Heart right ventricle (tissue), 16 donors: Measurements from ENCODE around the gene COL1A2. TPM values are rescaled to one million over a fixed set of nuclear protein-coding genes. Genes with fewer than 3 reads are reported as not detected.

Experiments used
- ATAC-seq, 8 donors: fragments of 200-7000 bp; cut with Tn5 transposase; one replicate each; pipeline ENCODE4 v1.9.1; 2020; ENCODE audit warnings: mild to moderate bottlenecking in 8 of 8, moderate library complexity in 8 of 8, moderate number of reproducible peaks in 1 of 8
- DNase-seq, 2 donors: peaks; one replicate each; pipeline ENCODE4 v3.0.0-alpha.2; 2020
- H3K27ac ChIP-seq, 10 donors: fragments of 200-600 bp; sonication (generic) in 2 of 10; one replicate each; pipeline versions ENCODE4 v1.5.0 to v1.8.0; 2020 to 2022; ENCODE audit warnings: mild to moderate bottlenecking in 3 of 10
- H3K27me3 ChIP-seq, 7 donors: fragments of 200-600 bp; one replicate each; pipeline ENCODE4 v1.8.0; 2021 to 2022; ENCODE audit warnings: mild to moderate bottlenecking in 2 of 7
- H3K36me3 ChIP-seq, 9 donors: fragments of 200-600 bp; sonication (generic) in 1 of 9; one replicate each; pipeline versions ENCODE4 v1.5.0 to v1.8.0; 2020 to 2022; ENCODE audit warnings: mild to moderate bottlenecking in 2 of 9
- H3K4me1 ChIP-seq, 9 donors: fragments of 200-600 bp; sonication (generic) in 1 of 9; one replicate each; pipeline versions ENCODE4 v1.5.0 to v1.8.0; 2020 to 2022; ENCODE audit warnings: mild to moderate bottlenecking in 4 of 9
- H3K4me3 ChIP-seq, 10 donors: fragments of 200-600 bp; sonication (generic) in 2 of 10; one replicate each; pipeline versions ENCODE4 v1.5.0 to v1.8.0; 2020 to 2022; ENCODE audit warnings: mild to moderate bottlenecking in 7 of 10, moderate library complexity in 2 of 10
- H3K9me3 ChIP-seq, 11 donors: fragments of 200-600 bp in 10 of 11; sonication (generic) in 2 of 11; one replicate each; pipeline versions ENCODE4 v1.5.0 to v1.8.0; 2013 to 2022; ENCODE audit warnings: mild to moderate bottlenecking in 2 of 11, control low read depth in 1 of 11, moderate library complexity in 1 of 11
- WGBS, 2 donors: extraction: QIAGEN DNeasy Blood & Tissue Kit; methylation state at CpG; one replicate each; pipeline ENCODE4 v1.1.7; 2013; ENCODE audit warnings: inconsistent platforms in 1 of 2; 5-methylcytosine and 5-hydroxymethylcytosine counted together
- intact Hi-C, 10 donors: fragments of 100-400 bp; cut with DNase I; formaldehyde crosslinking; loops; one replicate each; pipeline versions ENCODE4 v1.11.1 to v1.14.2; 2022
- polyA plus RNA-seq, 2 donors: library from polyadenylated mRNA; stranded (reverse); fragments of 200-250 nt; gene quantifications; one replicate each; pipeline ENCODE4 v1.2.3, GENCODE V29; 2013
- total RNA-seq, 10 donors: library from RNA; stranded (reverse); fragmentation: NEBNext Ultra II Directional in 3 of 10; extraction: Animal tissue kit (Norgen Biotek cat#: 25700) in 3 of 10; gene quantifications; one replicate each; pipeline versions ENCODE4 v1.2.1 to v1.2.4, GENCODE V29; 2021 to 2023
- TF ChIP-seq, protein P1 (sequence below), 9 donors: fragments of 200-600 bp; sonication (generic) in 2 of 9; IDR thresholded peaks; one replicate each; pipeline versions ENCODE4 v1.5.0 to v1.8.0; 2021 to 2022; ENCODE audit warnings: antibody characterized with exemption in 9 of 9, mild to moderate bottlenecking in 5 of 9, moderate library complexity in 1 of 9
- donor health status: Arrhythmogenic right ventricular cardiomyopathy.
- donor health status: ischemic (EF 13 %, LVEDD 7.1; RV severe dilation, severe dysfunction).
- donor health status: healthy with polysubstance abuse.
- donor health status: DM: no; HTN: yes; CAD: no.
- donor health status: DM: no; HTN: no; CAD: no.
- donor health status: ischemic (EF 25% LVEDD 6.9; RV normal size, moderate dysfunction).
- donor health status: ischemic (EF 25% LVEDD 5.7; RV mildly dilated, moderate dysfunction).
- donor health status: healthy.
- donor health status: DM: yes; HTN: yes; CAD: no.
- donor health status: Ischemic cardiomyopathy.
- donor health status: ischemic (EF 35%, LVEDD 5.7; RV mildly dilated, moderate dysfunction).
- donor health status: nonischemic (EF 11% LVEDD 7.7; RV severe dilation, severe dysfunction).
- donor health status: DM: yes; HTN: yes; CAD: no.
- donor health status: PGD.
- donor health status: ischemic (EF 29% LVEDD 5.4; RV normal size, mild dysfunction).
- donor health status: nonischemic (EF 23%, LVEDD 6.1; RV moderate dilation, normal function).

COL1A2 gene
- total and polyA plus RNA-seq, 12 donors: 45.2 to 428 (median 91.0) TPM

DNA sequence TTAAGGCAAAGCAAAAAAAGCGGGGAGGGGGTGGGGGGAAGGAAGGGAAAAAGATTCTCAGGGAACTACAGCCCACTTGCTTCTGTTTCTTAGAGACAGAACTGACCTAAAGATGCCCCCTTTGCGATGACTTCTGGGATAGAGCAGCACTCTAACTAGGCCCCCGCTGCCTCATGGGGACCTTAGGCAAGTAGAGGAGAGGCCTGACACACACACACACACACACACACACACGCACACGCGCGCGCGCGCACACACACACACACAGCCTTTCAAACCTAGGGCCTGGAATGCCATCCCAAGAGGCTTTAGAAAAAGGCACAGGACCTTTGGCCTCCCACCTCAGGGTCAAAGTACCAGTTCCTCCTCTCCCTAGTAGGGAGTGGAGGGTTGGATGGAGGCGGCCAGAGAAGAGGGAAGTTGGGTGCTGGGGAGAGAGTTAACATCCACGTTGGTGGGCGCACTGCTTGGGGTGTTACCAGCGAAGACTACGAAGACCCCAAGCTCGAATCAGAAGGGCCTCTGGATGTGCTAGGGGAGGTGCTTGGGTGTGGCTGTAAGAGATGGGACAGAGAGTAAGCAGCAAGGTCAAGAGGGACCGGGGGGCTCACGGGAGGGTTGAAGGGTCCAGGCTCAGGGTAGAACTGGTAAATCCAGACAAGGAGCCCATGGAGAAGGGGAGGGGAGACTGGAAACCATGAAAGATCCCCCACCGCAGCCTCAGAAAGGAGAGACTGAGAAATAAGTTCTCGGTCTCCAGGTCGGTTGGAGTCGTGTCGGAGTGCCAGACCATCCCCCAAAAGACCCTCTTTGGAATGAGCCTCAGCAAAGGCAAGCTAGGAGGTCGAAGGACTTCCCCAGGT is 1.2 kb upstream of the COL1A2 start:
- TF ChIP-seq, protein P1, sequence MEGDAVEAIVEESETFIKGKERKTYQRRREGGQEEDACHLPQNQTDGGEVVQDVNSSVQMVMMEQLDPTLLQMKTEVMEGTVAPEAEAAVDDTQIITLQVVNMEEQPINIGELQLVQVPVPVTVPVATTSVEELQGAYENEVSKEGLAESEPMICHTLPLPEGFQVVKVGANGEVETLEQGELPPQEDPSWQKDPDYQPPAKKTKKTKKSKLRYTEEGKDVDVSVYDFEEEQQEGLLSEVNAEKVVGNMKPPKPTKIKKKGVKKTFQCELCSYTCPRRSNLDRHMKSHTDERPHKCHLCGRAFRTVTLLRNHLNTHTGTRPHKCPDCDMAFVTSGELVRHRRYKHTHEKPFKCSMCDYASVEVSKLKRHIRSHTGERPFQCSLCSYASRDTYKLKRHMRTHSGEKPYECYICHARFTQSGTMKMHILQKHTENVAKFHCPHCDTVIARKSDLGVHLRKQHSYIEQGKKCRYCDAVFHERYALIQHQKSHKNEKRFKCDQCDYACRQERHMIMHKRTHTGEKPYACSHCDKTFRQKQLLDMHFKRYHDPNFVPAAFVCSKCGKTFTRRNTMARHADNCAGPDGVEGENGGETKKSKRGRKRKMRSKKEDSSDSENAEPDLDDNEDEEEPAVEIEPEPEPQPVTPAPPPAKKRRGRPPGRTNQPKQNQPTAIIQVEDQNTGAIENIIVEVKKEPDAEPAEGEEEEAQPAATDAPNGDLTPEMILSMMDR (IDR thresholded peaks at IDR 0.05): no peak
- H3K27me3 ChIP-seq: peaks cover 0 to 24% (median 6%) of the 10 kb centered on the region in 7 donors
- no peaks in the 10 kb centered on the region for H3K9me3 ChIP-seq
- peaks cover 0 to 13% (median 0%) of the 10 kb centered on the region in 9 donors for H3K36me3 ChIP-seq
- 62 to 69% methylated on average over 24 of the region's 24 CpGs for WGBS, 2 donors
- peak overlapping the region; percentile 77 to 91 (median 86) for H3K27ac ChIP-seq
- DNase-seq: peak; percentile 20 to 40
- intact Hi-C loops: loop anchor here in 6 of 10 donors (1.0 to 10.0 kb wide), 4 partner anchors 18 to 99 kb away; no protein-coding TSS in a partner anchor
- H3K4me3 ChIP-seq: peak overlapping the region in 8 of 10 donors; percentile 51 to 71 (median 60)
- ATAC-seq: peak in 6 of 8 donors; percentile 4 to 56 (median 17)
- H3K4me1 ChIP-seq: peaks cover 0 to 29% (median 8%) of the 10 kb centered on the region in 9 donors

DNA sequence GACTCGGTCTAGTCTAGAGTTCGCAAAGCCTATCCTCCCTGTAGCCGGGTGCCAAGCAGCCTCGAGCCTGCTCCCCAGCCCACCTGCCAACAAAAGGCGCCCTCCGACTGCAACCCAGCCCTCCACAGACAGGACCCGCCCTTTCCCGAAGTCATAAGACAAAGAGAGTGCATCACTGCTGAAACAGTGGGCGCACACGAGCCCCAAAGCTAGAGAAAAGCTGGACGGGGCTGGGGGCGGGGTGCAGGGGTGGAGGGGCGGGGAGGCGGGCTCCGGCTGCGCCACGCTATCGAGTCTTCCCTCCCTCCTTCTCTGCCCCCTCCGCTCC is 622 bp upstream of the COL1A2 start:
- peak in 1 of 2 donors; percentile 13 for DNase-seq
- intact Hi-C loops: loop anchor here in 6 of 10 donors (1.0 to 10.0 kb wide), 4 partner anchors 19 to 99 kb away; no protein-coding TSS in a partner anchor

DNA sequence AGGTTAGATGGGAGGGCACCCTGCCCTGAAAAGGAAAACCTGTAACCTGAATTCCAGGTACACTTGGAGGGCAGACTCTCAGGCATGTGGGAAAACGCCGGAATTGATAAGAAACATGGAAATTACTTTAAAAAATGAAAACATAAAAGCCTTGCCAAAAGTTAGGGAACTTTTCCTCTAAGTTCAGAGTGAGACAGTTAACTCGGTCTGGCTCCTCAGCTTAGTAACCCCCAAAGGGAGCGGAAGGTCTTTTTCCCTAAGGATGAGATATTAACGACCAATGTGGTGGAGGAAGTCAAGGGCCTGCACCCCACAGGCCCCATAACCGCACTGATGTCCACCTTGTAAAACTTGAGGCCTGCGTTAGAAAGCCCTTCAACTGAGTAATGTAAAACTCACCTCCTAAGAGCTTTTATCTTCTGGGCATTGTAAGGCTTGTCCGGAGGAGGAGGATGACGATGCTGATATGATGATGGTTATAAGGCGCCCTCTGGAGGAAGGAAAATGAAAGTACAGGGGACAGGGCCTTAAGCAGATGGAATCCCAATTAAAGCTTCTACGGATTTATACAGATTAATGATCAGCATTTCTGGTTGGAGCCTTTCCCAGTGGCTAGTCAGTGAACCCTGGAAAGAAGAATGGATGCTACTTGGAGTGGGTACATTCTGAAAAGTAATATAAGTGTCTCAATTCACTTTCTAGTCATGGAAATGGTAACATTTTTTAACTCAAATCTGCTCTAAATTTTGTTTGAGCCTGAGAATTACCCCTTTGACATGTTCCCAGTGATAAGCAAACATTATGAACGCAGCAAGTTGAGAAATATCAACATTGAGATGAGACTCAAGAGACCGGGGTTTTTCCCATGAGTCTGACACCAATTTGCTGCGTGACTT is 694 bp downstream of the COL1A2 start:
- ATAC-seq (peak; percentile 58 to 87 (median 78)), DNase-seq (peak in 1 of 2 donors; percentile 68)
- 19 to 24% methylated on average over 14 of the region's 14 CpGs for WGBS, 2 donors
- intact Hi-C loops: loop anchor here (1.0 to 10.0 kb wide), 6 partner anchors 21 to 101 kb away; no protein-coding TSS in a partner anchor
- Histone ChIP-seq H3K36me3 (peaks cover 0 to 32% (median 0%) of the 10 kb centered on the region in 9 donors), H3K27me3 (peaks cover 0 to 24% (median 6%) of the 10 kb centered on the region in 7 donors), H3K4me1 (peaks cover 0 to 44% (median 15%) of the 10 kb centered on the region in 9 donors), H3K27ac (peak overlapping the region; percentile 77 to 91 (median 86)), H3K4me3 (peak overlapping the region; percentile 33 to 71 (median 58)), H3K9me3 (no peaks in the 10 kb centered on the region)
- TF ChIP-seq, protein P1 (IDR thresholded peaks at IDR 0.05): peak; percentile 48 to 85 (median 75)

More for the DNA sequence above, 622 bp upstream of the COL1A2 start:
- Histone ChIP-seq H3K4me3 (peak overlapping the region; percentile 33 to 71 (median 58)), H3K36me3 (peaks cover 0 to 18% (median 0%) of the 10 kb centered on the region in 9 donors), H3K27ac (peak overlapping the region; percentile 77 to 91 (median 86)), H3K27me3 (peaks cover 0 to 24% (median 6%) of the 10 kb centered on the region in 7 donors), H3K9me3 (no peaks in the 10 kb centered on the region), H3K4me1 (peaks cover 0 to 33% (median 8%) of the 10 kb centered on the region in 9 donors)
- 14 to 18% methylated on average over 19 of the region's 19 CpGs for WGBS, 2 donors
- peak in 6 of 8 donors; percentile 5 to 29 (median 16) for ATAC-seq
- TF ChIP-seq, protein P1 (IDR thresholded peaks at IDR 0.05): no peak
